HG03045 (cell line): ENCODE data around the gene PRKRA.
A peak's percentile ranks its signal among the peaks of the same experiment; 100 is the strongest.
"Not testable (repeated sequence)": the region's sequence is repeated elsewhere in the genome, so short reads cannot be mapped to it uniquely, and the experiment has no call there.

Experiments used
- ATAC-seq: cut with Tn5 transposase; IDR thresholded peaks from one replicate; pipeline ENCODE4 v1.9.1; 2021; ENCODE audit warnings: mild to moderate bottlenecking, moderate library complexity; ENCODE audit not compliant: unreplicated experiment

Gene PRKRA

DNA sequence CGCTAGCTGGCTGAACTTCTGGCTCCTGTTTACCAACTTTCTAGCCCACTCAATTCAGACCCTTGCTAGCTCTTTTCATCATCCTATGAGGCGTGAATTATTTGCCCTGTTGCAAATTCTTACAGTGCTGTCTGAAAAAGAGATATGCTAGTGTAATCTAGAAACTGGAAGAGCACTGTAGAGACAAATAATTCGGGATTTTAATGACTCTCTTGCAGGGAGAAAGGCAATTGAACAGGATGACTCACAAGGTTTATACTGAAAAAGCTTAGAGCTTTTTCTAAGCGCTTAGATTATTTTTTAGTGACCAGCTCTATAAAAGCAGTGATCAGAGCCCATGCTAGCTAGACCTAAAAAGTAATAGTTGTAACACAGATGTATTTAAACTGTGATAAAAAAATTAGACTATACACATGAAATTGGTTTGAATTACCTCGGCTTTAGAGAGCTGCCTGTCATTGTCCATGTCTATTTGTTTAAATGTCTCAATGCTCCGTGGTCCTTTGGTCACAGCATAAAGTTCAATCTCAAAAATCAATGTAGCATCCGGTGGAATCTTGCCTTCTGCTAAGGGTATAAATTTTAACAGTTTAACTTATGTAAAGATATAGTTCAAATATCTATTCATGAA, 18.4 kb upstream of the PRKRA start:
- no peak for ATAC-seq

DNA sequence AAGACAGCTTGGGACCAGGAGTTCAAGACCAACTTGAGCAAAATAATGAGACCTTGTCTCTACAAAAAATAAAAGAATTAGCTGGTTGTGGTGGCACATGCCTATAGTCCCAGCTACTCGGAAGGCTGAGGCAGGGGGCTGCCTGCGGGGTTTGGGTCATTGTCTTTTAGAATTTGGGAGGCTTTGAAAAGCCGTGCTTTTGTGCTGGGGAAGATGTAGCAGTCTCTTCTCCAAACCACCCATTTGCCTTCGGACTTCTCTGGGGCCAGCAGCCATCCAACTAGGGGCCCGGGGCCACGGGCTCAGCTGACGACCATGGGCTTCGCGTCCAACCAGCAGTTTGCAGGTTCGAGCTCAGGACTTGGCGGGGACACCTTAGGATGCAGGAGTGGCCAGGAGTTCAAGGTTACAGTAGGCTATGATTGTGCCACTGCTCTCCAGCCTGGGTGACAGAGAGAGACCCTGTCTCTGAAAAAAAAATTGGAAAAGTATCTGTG, 6.5 kb upstream of the PRKRA start:
- no peak for ATAC-seq

DNA sequence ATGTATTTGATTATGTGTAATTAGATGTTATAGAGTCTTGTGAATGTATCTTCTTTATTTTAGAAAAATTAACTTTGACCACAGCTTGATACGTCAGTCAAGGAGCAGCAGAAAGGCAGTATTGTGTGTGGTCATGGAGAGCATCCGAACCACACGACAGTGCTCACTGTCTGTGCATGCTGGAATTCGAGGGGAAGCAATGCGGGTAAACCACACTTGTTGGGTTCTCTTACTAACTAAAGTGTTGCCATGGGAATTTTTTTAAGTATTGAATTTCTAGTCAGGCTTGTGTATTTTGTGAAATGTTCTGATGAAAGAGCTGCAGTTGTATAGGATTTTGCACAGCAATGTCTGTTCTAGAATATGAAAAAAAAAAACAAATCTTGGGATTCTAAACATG, 5.0 kb upstream of the PRKRA start:
- ATAC-seq, result no peak

DNA sequence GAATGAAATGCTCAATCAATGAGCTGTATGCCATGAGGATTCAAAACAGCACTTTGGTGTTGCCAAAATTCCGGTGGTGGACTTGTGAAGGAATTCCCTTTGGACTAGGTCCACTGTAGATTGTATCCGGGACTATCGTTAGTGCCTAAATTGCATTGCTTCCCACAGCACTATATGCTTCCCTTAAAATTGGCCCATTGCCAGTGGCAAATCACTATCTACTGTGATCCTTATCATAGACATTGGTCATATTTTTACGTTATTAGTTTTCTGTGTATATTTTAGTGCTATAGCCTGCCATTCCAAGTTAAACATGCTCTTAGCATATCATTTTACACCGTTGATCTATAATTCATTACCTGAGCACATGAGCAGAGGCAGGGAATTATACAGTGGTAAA, 1.9 kb upstream of the PRKRA start:
- ATAC-seq, result no peak

DNA sequence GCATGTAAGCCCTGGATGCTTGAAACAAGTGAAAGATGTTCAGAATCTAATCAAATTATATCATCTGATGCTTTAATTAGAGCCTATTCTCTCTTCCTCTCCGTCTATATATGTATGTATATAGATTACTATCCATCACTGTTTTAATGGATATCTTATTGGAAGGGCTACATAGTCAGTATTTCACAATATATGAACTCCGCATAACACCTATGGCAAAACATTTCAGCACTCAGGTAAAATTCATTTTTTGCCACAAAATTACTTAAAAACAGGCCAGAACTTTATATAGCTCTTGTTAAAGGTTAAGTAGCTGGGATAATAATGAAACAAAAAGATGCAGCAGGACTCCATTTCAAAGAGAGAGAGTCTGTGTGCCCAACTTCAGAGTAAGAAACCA, 1.4 kb upstream of the PRKRA start:
- no peak for ATAC-seq

DNA sequence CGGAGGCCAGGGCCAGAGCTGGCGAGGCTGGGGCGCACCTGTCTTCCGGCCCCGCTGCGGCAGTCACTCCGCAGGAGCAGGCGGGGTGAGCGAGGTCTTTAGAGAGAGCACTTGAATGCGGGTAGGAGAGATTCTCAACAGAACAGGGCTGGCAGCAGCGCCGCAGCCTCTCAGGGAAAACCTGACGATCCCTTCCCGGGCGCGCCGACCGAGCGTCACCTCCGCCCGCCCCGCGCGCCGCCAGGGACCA, 526 bp downstream of the PRKRA start:
- peak; percentile 45 for ATAC-seq

DNA sequence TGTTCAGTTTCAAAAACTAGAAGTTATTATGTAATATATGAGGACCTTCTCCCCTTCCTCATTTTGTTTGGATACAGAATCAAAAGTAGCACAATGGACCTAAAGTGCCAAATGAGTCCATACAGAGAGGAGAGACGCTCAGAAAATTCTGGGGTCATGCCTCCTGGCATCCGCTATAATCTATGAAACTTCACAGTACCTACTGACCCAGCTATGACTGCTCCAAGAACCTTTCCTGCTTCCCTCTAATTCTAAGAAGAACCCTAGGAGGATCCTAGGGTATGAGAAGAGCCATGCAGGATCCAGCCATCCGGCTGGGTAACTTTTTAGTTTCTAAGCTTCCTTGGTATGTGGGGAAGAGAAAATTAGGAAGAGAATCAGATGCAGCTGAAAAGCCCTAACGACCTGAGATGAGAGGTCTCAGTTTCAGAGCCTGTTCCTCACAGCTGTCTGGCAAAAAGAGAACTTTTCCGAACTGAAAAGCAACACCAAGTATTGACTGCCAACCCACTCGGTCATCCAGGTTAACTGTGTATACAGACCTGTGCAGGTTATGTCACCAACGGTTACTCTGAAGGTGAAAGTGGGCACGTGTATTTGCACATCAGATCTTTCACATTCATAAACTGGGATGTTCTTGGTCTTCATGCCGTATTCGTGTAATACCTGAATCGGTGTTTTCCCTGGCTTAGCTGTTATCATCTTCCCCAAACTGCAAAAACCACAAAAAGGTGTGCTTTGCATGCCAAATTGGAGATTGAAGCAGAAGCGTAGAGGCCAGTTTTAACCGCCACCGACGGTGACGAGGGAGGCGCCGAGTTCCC, 1.1 kb downstream of the PRKRA start:
- ATAC-seq, result peak; percentile 6

DNA sequence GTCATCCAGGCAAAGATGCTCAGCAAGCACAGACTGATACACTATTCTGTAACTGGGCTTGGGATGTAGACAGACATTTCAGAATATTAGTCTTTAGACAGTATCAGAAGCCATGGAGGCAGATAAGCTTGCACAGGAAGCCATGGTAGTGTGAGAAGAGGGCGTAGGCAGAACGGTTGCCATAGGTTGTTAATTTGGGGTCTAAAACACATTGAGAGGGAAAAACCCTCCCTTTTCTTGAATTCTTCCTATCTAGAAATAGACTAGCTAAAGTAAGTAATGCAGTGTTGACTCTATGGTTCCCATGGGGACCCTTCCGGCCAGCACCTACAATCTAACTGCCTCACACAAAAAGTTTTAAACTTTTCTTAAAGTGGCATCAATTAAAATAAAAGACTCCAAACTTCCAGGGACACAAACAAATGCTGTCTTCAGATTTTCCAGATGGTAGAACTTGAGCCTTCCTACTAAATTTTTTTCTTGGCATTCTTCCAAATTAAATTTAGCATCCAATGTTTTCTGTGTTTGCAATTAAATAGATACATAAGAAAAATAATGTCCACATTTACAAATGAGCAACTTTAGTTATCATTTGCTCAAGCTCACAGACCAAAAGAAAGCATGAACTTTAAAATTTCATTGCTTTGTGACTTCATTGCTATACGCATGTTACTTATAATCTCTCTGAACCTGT, 1.9 kb downstream of the PRKRA start:
- ATAC-seq, result no peak

DNA sequence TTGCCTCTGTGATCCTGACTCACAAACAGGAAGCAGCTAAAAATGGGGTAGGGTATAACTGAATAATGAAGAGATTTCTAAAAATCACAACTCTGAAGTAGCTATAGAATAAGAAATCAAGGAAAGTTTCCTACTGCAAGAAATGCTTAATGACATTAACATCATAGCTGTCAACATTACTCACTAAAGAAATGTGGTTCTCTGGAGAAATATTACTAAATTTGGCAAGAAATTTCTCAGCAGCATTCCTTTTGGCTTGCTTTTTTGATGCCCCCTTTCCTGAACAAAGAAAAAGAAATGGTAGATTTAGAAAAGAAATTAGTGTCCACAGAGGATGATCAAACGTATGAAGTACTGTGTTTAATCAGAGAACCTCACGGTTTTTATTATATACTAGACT, 9.5 kb downstream of the PRKRA start:
- ATAC-seq, result no peak

DNA sequence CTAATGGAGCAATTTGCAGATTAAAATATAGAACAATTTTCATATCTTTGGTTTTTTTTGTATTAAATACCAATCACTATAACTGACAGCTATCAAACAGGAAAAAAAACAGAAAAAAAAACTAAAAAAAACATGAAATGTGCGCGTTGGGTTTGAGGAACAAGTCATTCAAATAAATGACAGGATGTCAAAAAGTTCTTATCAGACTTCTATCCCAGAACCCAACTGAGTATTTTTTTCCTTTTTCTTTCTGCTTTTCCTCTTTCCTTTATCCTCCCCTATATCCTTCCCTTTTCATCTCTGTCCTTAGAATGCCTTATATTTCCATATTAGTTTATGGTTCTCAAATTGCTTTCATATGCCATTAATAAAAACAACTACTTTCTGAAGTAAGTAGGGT, 14.3 kb downstream of the PRKRA start:
- no peak for ATAC-seq

DNA sequence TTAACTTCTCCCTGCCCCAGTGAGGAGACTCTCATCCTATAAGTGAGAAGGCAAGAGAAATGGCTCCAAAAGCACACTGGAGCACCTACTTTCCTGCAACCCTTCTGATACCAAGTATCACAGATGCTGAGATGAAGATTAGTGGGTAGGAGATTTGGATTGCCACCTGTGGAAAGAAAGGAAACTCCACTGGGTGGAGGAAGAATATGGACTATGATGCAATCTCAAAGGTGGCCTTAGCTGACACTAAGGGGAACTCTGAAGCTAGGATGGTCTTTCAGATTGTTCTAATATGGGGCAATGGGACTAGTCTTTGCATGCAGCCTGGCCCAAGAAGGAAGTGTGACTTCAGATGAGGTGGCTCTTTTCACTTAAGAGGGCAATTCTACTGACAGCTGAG, 21.6 kb downstream of the PRKRA start:
- ATAC-seq, result no peak

DNA sequence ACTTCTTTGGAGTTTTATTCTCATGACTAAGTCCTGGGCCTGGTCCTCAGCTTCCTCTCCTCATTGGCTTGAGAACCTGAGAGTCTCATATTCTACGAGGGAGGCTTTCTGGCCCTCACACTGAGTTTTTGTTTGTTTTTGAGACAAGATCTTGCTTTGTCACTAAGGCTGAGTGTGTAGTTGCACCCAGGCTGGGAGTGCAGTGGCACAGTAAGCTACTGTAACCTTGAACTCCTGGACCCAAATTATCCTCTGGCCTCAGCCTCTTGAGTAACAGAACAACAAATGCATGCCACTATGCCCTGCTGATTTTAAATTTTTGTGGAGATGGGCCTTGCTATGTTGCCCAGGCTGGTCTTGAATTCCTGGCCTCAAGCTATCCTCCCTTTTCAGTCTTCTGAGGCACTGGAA, 22.6 kb downstream of the PRKRA start:
- ATAC-seq, result no peak

DNA sequence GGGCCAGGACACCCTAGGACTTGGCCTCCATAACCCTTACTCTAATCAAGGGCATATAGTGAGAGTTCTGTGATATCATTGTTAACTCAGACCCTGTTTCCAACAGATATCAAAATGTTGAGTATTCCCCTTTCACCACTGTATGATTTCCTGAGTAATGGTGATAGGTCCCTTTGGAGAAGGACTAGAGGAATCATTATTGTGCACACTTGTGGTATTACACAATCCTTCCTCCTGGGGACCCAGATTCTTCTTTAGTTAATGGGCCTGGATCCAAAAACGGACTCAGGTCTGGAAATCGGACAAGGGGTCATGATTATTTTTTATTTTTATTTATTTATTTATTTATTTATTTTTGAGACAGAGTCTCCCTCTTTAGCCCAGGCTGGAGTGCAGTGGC, 23.5 kb downstream of the PRKRA start:
- no peak for ATAC-seq

DNA sequence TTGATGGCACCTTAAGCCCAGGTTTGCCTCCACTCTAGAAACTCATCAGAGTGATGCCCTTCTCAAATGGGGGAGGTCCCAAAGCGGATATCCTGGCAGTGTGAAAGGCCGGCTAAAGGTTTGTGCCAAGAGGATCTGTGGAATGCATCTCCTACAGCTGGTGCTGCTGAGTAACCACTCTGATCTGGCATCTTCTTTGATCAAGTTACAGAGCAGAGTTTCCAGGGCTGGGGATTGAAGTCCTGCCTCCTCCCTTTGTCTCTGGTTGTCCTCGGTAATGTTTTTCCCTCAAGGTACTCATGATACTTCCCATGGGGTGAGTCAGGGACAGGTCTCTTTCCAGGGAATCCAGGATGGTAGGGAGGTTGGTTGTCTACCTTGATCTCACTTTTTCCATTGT, 24.6 kb downstream of the PRKRA start:
- ATAC-seq, result no peak

DNA sequence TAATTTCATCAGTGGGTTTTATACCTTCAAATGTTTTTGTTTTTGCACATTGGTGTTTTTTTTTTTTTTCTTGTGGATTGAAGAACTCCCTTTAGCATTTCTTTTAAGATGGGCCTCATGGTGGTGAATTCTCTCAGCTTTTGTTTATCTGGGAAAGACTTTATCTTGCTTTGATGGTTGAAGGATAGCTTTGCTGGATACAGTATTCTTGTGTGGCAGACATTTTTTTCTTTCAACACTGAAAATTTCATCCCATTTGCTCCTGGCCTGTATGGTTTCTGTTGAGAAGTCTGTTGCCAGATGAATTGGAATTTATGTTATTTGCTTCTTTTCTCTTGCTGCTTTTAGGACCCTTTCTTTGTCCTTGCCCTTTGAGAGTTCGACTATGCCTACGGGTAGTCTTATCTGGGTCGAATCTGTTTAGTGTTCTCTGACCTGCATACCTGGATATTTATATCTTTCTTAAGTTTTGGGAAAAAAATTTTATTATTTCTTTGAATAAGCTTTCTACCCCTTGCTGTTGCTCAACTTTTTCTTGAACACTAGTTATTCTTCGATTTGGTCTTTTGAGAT, 25.6 kb downstream of the PRKRA start:
- ATAC-seq, result no peak

DNA sequence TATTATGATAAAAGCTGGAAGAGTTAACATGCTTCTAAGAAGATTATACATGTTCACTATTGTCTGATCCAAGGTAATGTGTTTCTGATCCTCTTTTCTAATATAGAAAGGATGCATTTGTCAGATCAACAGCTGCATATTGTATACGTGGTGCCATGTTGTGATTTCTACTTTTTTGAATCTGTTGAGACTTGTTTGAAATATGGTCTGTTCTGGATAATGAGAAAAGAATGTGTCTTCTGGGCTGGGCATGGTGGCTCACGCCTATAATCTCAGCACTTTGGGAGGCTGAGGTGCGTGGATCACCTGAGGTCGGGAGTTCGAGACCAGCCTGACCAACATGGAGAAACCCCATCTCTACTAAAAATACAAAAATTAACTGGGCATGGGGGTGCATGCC, 27.2 kb downstream of the PRKRA start:
- not testable (repeated sequence) for ATAC-seq

DNA sequence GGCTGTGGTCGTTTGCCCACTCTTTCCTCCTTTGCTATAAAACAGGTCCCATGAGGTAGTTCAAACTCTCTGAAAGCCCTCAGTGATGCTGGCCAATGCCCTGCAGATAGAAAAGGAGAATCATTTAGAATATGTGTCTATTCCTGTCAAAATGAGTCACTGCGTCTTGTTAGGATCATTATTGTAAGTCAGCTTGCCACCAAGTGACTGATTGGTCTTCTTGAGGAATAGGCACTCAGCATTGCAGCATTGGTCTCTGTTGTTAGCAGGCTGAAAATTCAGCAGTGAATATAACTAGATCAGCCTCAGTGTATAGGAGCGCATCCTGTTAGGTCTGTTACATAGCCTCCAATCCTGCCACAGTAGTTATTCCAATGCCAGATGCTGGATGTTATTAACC, 28.9 kb downstream of the PRKRA start:
- ATAC-seq, result no peak

DNA sequence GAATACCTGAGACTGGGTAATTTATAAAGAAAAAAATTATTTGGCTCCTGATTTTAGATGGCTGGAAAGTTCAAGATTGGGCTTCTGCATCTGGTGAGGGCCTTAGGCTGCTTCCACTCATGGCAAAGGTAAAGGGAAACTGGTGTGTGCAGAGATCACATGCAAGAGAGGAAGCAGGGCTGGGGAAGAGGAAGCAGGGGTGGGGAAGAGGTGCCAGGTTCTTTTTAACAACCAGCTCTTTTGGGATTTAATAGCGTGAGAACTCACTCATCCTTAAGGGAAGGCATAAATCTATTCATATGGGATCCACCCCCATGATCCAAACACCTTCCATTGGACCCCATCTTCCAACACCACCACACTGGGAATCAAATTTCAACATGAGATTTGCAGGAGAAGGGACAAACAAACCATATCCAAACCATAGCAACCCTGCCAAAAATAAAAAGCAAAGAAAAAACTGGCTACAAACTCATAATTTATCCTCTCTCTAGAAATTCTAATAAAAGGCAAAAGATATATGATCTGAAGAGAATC, 30.4 kb downstream of the PRKRA start:
- no peak for ATAC-seq

DNA sequence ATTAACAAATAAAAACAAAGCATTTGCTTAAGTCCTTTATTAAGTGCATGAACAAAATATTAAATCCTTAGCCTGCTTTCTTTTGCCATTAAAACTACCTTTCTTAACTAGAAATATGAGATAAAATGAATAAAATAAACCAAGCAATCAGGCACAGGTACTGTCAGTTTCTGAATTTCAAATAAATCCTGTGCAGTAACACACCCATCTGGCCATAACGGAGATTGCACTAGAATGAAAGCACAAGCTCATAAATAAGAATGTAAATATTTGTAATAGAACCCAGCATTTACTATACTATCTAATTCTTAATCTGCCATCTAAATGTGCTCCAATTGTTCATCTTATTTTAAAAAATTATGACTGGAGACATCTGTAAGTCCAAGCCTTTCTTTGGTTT, 31.9 kb downstream of the PRKRA start:
- ATAC-seq, result no peak

DNA sequence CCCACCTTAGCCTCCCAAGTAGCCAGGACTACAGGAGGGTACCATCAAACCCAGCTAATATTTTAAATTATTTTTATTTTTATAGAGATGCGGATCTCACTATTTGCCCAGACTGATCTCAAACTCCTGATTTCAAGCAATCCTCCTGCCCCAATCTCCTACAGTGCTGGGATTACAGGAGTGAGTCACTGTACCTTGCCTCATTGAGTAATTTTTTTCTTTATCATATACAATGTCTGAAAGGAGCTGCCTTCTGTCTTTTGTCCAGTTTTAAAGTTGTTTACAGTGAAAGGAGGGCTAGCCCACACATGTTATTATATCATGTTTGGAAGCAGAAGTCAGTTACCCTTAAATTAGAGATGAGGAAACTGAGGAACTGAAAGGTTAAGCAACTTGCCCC, 32.5 kb downstream of the PRKRA start:
- ATAC-seq, result no peak

DNA sequence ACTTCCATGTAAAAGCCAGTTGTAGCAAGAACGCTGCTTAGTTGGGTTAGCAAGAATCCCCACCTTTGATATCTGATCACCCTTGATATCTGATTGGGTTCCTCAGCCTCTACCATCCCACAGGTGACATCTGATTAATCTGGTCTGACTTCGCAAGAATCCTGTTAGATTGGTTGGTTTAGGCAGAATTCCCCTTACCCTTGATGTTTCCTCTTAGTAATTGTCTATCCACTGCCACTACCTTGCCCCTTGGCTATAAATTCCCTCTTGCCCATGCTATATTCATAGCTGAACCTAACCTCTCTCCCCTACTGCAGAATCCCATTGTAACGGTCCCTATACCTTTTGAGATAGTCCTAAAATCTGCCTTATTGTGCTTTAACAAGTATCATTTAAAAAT, 33.1 kb downstream of the PRKRA start:
- ATAC-seq, result no peak

DNA sequence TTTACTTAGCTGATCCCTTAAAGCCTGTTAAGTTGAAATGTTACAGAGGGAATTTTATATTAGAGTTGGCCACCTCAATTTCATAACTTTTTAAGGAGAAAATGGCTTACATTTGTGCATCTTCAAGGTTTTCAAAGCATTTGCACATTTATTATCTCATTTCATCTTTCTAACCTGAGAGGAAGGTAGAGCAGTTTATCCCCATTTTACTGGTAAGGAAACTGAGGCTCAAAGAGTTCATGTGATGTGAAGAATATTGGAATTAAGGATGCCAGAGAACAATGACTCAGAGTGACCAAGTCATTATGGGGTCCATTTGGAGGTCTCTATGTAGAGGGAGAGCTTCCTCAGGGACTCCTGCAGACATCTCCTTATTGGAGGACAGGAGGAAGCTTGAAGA, 35.0 kb downstream of the PRKRA start:
- no peak for ATAC-seq
